WTC11 (cell line): Measurements from ENCODE around the gene PMS2. TPM values are rescaled to one million over a fixed set of nuclear protein-coding genes. Genes with fewer than 3 reads are reported as not detected.

ENCODE experiments used
- ARID4B ChIP-seq: sonication (generic); formaldehyde crosslinking; IDR thresholded peaks from 2 replicates; pipeline ENCODE4 v1.8.0; 2023; ENCODE audit warnings: missing genetic modification reagents, mild to moderate bottlenecking, borderline replicate concordance
- ATF1 ChIP-seq: sonication (generic); formaldehyde crosslinking; IDR thresholded peaks from 2 replicates; pipeline ENCODE4 v1.8.1; 2023; ENCODE audit warnings: mild to moderate bottlenecking, moderate library complexity, missing genetic modification reagents
- CREB1 ChIP-seq: sonication (generic); formaldehyde crosslinking; IDR thresholded peaks from 2 replicates; pipeline ENCODE4 v1.8.0; 2023; ENCODE audit warnings: mild to moderate bottlenecking, missing genetic modification reagents
- CREM ChIP-seq: sonication (generic); formaldehyde crosslinking; IDR thresholded peaks from 2 replicates; pipeline ENCODE4 v1.8.1; 2022; ENCODE audit warnings: mild to moderate bottlenecking, missing genetic modification reagents, moderate library complexity
- ELF4 ChIP-seq: sonication (generic); formaldehyde crosslinking; IDR thresholded peaks from 2 replicates; pipeline ENCODE4 v1.8.1; 2022; ENCODE audit warnings: low read depth, mild to moderate bottlenecking, moderate library complexity, missing genetic modification reagents
- EMX1 ChIP-seq: fragments of 250-450 bp; sonication (Bioruptor Pico); IDR thresholded peaks from 2 replicates; pipeline ENCODE4 v1.8.0; 2021; ENCODE audit warnings: mild to moderate bottlenecking
- ETV6 ChIP-seq: sonication (generic); formaldehyde crosslinking; IDR thresholded peaks from 2 replicates; pipeline ENCODE4 v1.8.1; 2022; ENCODE audit warnings: mild to moderate bottlenecking, missing genetic modification reagents
- GABPB1 ChIP-seq: sonication (generic); formaldehyde crosslinking; IDR thresholded peaks from 2 replicates; pipeline ENCODE4 v1.8.1; 2023; ENCODE audit warnings: mild to moderate bottlenecking, missing genetic modification reagents
- HMGA2 ChIP-seq: fragments of 250-450 bp; sonication (Bioruptor Pico); IDR thresholded peaks from 2 replicates; pipeline ENCODE4 v1.4.0; 2021; ENCODE audit warnings: mild to moderate bottlenecking, moderate library complexity
- IRF2 ChIP-seq: sonication (generic); formaldehyde crosslinking; IDR thresholded peaks from 2 replicates; pipeline ENCODE4 v1.8.0; 2022; ENCODE audit warnings: low read depth, missing genetic modification reagents, borderline replicate concordance
- KAT7 ChIP-seq: sonication (generic); formaldehyde crosslinking; IDR thresholded peaks from 2 replicates; pipeline ENCODE4 v1.8.1; 2023; ENCODE audit warnings: missing genetic modification reagents, mild to moderate bottlenecking, borderline replicate concordance
- MXD4 ChIP-seq: fragments of 250-450 bp; sonication (Bioruptor Pico); IDR thresholded peaks from 2 replicates; pipeline ENCODE4 v1.8.0; 2021; ENCODE audit warnings: mild to moderate bottlenecking, moderate library complexity, borderline replicate concordance
- RELA ChIP-seq: sonication (generic); formaldehyde crosslinking; IDR thresholded peaks from 2 replicates; pipeline ENCODE4 v1.8.1; 2022; ENCODE audit warnings: missing genetic modification reagents, mild to moderate bottlenecking, borderline replicate concordance
- SMAD3 ChIP-seq: sonication (generic); formaldehyde crosslinking; IDR thresholded peaks from 2 replicates; pipeline ENCODE4 v1.8.0; 2022; ENCODE audit warnings: missing genetic modification reagents, mild to moderate bottlenecking, borderline replicate concordance
- TCF7 ChIP-seq: sonication (generic); formaldehyde crosslinking; IDR thresholded peaks from 2 replicates; pipeline ENCODE4 v1.8.0; 2022; ENCODE audit warnings: mild to moderate bottlenecking, low read depth, missing genetic modification reagents, moderate library complexity
- TEAD1 ChIP-seq: sonication (generic); formaldehyde crosslinking; IDR thresholded peaks from 2 replicates; pipeline ENCODE4 v1.8.0; 2022; ENCODE audit warnings: mild to moderate bottlenecking, missing genetic modification reagents
- TP53 ChIP-seq: sonication (generic); formaldehyde crosslinking; IDR thresholded peaks from 2 replicates; pipeline ENCODE4 v1.8.1; 2023; ENCODE audit warnings: mild to moderate bottlenecking, missing genetic modification reagents
- USF2 ChIP-seq: sonication (generic); formaldehyde crosslinking; IDR thresholded peaks from 2 replicates; pipeline ENCODE4 v1.8.1; 2023; ENCODE audit warnings: mild to moderate bottlenecking, missing genetic modification reagents, moderate library complexity
- ZNF416 ChIP-seq: fragments of 250-450 bp; sonication (Bioruptor Pico); IDR thresholded peaks from 2 replicates; pipeline ENCODE4 v1.9.0; 2021; ENCODE audit warnings: mild to moderate bottlenecking, inconsistent platforms
- ZNF423 ChIP-seq: fragments of 250-450 bp; sonication (Bioruptor Pico); IDR thresholded peaks from 2 replicates; pipeline ENCODE4 v2.1.2; 2022; ENCODE audit warnings: mild to moderate bottlenecking, moderate library complexity
- total RNA-seq: library from RNA; stranded (reverse); gene quantifications from 3 replicates; pipeline ENCODE4 v1.2.3, GENCODE V29; 2021
- TF ChIP-seq, protein P1 (sequence below): sonication (generic); formaldehyde crosslinking; IDR thresholded peaks from 2 replicates; pipeline ENCODE4 v1.8.1; 2022; ENCODE audit warnings: low read depth, mild to moderate bottlenecking, moderate library complexity, missing genetic modification reagents, borderline replicate concordance
- TF ChIP-seq, protein P2 (sequence below): sonication (generic); formaldehyde crosslinking; conservative IDR thresholded peaks from 2 replicates; pipeline ENCODE4 v1.8.1; 2022; ENCODE audit warnings: mild to moderate bottlenecking, missing genetic modification reagents
- TF ChIP-seq, protein P3 (sequence below): sonication (generic); formaldehyde crosslinking; IDR thresholded peaks from 2 replicates; pipeline ENCODE4 v1.8.1; 2023; ENCODE audit warnings: mild to moderate bottlenecking, moderate library complexity, missing genetic modification reagents
- TF ChIP-seq, protein P4 (sequence below): sonication (generic); formaldehyde crosslinking; IDR thresholded peaks from 2 replicates; pipeline ENCODE4 v1.8.1; 2022; ENCODE audit warnings: missing genetic modification reagents, borderline replicate concordance
- TF ChIP-seq, protein P5 (sequence below): sonication (generic); formaldehyde crosslinking; IDR thresholded peaks from 2 replicates; pipeline ENCODE4 v1.8.1; 2022; ENCODE audit warnings: low read depth, missing genetic modification reagents, borderline replicate concordance
- TF ChIP-seq, protein P6 (sequence below): sonication (generic); formaldehyde crosslinking; IDR thresholded peaks from 2 replicates; pipeline ENCODE4 v1.8.0; 2022; ENCODE audit warnings: mild to moderate bottlenecking, missing genetic modification reagents

The PMS2 gene
- total RNA-seq, 1 experiment from 2014 or later, result 14.6 TPM

DNA sequence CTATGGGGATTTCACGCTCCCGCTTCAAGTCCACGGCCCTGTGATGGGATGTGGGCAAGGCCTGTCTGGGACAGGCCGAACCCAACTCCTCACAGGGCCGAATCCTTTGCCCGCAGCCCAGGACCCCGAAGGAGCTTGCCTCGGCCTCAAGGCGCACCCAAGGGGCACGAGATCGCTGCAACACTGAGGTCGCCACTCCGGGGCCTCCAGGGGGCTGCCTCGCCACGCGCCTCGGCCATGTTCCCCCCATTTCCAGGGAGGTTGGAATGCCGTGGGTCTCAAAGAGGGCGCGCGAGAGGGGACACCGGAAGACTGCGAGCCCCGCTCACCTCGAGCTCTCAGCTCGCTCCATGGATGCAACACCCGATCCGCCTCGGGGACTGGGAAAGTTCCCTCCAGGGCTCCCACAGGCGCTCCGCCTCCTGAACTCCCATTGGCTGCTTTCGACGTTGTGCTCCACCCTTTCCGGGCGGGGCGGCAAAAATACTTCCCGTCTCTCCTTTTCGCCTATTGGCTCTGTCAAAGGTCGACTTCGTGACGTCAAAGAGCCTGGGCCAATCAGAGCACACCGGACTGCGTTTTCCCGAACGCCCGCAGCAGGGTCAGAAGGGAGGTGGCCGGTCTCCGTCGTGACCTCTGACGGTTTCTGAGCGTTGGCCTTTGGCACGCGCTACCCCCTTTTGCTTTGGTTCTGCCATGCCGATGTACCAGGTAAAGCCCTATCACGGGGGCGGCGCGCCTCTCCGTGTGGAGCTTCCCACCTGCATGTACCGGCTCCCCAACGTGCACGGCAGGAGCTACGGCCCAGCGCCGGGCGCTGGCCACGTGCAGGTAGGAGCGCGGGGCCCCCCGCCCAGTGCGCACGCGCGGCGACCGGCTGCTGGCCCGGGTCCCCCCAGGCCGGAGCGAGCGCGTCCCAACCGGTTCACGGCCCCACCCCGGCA lies at the start of gene PMS2, which contains the start of gene AIMP2 (continued):
- TF ChIP-seq, protein P1, sequence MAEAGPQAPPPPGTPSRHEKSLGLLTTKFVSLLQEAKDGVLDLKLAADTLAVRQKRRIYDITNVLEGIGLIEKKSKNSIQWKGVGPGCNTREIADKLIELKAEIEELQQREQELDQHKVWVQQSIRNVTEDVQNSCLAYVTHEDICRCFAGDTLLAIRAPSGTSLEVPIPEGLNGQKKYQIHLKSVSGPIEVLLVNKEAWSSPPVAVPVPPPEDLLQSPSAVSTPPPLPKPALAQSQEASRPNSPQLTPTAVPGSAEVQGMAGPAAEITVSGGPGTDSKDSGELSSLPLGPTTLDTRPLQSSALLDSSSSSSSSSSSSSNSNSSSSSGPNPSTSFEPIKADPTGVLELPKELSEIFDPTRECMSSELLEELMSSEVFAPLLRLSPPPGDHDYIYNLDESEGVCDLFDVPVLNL (CRISPR knock-in tag), result no peak
- TF ChIP-seq, protein P2, sequence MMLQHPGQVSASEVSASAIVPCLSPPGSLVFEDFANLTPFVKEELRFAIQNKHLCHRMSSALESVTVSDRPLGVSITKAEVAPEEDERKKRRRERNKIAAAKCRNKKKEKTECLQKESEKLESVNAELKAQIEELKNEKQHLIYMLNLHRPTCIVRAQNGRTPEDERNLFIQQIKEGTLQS (CRISPR knock-in tag), result no peak; the same call in 1 of the 2 replicates
- TF ChIP-seq, protein P3, sequence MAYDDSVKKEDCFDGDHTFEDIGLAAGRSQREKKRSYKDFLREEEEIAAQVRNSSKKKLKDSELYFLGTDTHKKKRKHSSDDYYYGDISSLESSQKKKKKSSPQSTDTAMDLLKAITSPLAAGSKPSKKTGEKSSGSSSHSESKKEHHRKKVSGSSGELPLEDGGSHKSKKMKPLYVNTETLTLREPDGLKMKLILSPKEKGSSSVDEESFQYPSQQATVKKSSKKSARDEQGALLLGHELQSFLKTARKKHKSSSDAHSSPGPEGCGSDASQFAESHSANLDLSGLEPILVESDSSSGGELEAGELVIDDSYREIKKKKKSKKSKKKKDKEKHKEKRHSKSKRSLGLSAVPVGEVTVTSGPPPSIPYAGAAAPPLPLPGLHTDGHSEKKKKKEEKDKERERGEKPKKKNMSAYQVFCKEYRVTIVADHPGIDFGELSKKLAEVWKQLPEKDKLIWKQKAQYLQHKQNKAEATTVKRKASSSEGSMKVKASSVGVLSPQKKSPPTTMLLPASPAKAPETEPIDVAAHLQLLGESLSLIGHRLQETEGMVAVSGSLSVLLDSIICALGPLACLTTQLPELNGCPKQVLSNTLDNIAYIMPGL, result peak; percentile 34; the same call in 1 of the 2 replicates
- TF ChIP-seq ETV6 (CRISPR knock-in tag), result peak; percentile 95
- no peak for TF ChIP-seq ZNF423 (CRISPR knock-in tag)
- peak; percentile 78 for TF ChIP-seq RELA (CRISPR knock-in tag)
- TF ChIP-seq ELF4, result no peak
- TF ChIP-seq KAT7 (CRISPR knock-in tag), result peak; percentile 45; the same call in 1 of the 2 replicates
- peak; percentile 88; the same call in 1 of the 2 replicates for TF ChIP-seq TP53 (CRISPR knock-in tag)
- TF ChIP-seq ZNF416 (CRISPR knock-in tag), result no peak
- peak; percentile 89; the same call in 1 of the 2 replicates for TF ChIP-seq TCF7 (CRISPR knock-in tag)
- peak; percentile 84 for TF ChIP-seq USF2
- TF ChIP-seq ATF1, result 0 out of 2 replicates have a peak, but pooled peaks have one; percentile 61
- TF ChIP-seq SMAD3, result no peak
- TF ChIP-seq, protein P4, sequence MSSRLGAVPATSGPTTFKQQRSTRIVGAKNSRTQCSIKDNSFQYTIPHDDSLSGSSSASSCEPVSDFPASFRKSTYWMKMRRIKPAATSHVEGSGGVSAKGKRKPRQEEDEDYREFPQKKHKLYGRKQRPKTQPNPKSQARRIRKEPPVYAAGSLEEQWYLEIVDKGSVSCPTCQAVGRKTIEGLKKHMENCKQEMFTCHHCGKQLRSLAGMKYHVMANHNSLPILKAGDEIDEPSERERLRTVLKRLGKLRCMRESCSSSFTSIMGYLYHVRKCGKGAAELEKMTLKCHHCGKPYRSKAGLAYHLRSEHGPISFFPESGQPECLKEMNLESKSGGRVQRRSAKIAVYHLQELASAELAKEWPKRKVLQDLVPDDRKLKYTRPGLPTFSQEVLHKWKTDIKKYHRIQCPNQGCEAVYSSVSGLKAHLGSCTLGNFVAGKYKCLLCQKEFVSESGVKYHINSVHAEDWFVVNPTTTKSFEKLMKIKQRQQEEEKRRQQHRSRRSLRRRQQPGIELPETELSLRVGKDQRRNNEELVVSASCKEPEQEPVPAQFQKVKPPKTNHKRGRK (CRISPR knock-in tag), result no peak
- TF ChIP-seq MXD4 (CRISPR knock-in tag), result no peak
- peak; percentile 85 for TF ChIP-seq GABPB1 (CRISPR knock-in tag)
- peak; percentile 61; the same call in 1 of the 2 replicates for TF ChIP-seq CREB1 (CRISPR knock-in tag)
- TF ChIP-seq, protein P5, sequence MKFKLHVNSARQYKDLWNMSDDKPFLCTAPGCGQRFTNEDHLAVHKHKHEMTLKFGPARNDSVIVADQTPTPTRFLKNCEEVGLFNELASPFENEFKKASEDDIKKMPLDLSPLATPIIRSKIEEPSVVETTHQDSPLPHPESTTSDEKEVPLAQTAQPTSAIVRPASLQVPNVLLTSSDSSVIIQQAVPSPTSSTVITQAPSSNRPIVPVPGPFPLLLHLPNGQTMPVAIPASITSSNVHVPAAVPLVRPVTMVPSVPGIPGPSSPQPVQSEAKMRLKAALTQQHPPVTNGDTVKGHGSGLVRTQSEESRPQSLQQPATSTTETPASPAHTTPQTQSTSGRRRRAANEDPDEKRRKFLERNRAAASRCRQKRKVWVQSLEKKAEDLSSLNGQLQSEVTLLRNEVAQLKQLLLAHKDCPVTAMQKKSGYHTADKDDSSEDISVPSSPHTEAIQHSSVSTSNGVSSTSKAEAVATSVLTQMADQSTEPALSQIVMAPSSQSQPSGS (CRISPR knock-in tag), result 0 out of 2 replicates have a peak, but pooled peaks have one; percentile 51
- no peak for TF ChIP-seq IRF2 (CRISPR knock-in tag)
- peak; percentile 89 for TF ChIP-seq CREM
- peak; percentile 82 for TF ChIP-seq TEAD1 (CRISPR knock-in tag)
- TF ChIP-seq, protein P6, sequence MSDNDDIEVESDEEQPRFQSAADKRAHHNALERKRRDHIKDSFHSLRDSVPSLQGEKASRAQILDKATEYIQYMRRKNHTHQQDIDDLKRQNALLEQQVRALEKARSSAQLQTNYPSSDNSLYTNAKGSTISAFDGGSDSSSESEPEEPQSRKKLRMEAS (CRISPR knock-in tag), result peak; percentile 99
- TF ChIP-seq ARID4B (CRISPR knock-in tag), result peak; percentile 62
- no peak for TF ChIP-seq EMX1
- TF ChIP-seq HMGA2 (CRISPR knock-in tag), result no peak
